Measurements from ENCODE around the gene B2M.
"Not testable (repeated sequence)": the region's sequence is repeated elsewhere in the genome, so short reads cannot be mapped to it uniquely, and the experiment has no call there.

Gene B2M

DNA sequence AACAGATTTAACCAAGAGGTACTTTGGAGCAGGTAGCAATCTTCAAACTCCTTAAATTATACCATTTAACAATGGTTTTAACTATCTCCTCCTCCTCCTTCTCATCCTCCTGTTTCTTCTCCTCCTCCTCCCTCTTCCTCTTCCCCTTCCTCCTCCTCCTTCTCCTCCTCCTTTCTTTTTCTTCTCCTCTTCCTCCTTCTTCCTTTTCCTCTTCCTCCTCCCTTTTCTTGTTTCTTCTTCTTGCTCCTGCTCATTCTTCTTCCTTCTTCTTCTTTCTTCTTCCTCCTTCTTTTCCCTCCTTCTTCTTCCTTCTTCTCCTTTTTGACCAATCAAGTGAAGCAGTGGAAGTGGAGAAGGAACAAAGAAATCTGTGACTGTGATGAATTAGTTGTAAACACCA, 14.3 kb upstream of the B2M start:
- DNase-seq: no peak

DNA sequence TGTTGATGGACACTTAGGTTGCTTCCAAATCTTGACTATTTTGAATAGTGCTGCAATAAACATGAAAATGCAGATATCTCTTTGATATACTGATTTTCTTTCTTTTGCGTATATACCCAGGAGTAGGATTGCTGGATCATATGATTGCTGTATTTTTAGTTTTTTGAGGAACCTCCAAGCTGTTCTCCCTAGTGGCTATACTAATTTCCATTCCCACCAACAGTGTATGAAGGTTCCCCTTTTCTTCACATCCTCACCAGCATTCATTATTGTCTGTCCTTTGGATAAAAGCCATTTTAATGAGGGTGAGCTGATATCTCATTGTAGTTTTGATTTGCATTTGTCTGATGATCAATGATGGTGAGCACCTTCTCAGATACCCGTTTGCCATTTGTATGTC, 12.7 kb upstream of the B2M start:
- no peak for DNase-seq

DNA sequence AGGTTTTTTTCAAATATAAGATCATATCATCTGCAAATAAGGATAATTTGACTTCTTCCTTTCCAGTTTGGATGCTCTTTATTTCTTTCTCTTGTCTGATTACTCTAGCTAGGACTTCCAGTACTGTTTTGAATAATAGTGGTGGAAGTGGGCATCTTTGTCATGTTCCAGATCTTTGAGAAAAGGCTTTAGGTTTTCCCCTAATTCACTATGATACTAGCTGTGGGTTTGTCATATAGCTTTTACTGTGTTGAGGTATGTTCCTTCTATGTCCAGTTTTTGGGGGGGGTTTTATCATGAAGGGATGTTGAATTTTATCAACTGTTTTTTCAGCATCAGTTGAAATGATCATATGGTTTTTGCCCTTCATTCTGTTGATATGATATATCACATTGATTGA, 10.6 kb upstream of the B2M start:
- DNase-seq: not testable (repeated sequence)

DNA sequence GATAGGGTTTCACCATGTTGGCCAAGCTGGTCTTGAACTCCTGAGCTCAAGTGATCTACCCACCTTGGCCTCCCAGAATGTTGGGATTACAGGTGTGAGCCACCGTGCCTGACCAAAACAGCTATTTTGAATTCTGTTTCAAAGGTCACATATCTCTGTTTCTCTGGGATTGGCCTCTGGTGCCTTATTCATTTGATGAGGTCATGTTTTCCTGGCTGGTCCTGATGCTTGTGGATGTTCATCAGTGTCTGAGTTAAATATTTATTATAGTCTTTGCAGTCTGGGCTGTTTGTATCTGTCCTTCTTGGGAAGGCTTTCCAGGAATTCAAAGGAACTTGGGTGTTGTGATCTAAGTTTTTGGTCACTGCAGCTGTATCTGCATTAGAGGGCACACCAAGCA, 5.3 kb upstream of the B2M start:
- no peak for DNase-seq

DNA sequence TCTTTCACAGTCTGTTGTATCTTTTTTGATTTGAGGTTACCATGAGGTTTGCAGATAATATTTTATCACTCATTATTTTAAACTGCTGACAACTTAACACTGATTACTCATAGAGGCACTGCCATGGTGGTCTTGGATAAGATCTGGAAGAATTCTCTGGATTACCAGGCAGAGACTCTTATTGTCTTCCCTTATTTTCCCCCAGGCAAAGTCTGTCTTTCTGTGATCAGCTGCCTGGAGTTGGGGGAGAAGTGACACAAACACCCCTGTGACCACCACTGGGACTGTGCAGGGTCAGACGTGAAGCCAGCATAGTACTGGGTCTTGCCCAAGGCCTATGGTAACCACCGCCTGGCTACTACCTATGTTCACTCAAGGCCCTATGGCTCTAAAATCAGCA, 4.9 kb upstream of the B2M start:
- DNase-seq: no peak

DNA sequence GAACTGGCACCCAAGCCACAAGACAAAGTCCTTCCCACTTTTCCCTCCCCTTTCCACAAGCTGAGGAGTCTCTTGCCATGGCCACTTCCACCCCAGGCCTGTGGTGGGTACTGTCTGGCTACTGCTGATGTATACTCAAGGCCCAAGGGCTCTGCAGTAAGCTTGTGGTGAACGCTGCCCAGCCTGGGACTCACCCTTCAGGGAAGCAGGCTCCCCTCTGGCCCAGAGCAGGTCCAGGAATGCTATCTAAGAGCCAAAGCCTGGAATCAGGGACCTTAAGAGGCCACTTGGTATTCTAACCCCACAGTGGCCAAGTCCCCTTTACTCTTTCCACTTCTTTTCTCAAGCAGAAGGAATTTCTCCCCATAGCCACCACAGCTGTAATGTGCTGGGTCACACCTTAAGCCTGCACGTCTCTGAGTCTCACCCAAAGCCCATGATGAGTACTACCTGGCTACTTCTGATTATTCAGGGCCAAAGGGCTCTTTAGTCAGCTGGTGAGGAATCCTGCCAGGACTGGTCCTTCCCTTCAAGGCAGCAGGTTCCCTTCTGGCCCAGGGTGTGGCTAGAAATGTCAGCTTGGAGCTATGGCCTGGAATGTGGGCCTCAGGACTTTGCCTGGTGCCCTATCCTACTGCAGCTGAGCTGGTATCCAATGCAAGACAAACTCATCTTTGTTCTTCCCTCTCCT, 4.2 kb upstream of the B2M start:
- DNase-seq: no peak

DNA sequence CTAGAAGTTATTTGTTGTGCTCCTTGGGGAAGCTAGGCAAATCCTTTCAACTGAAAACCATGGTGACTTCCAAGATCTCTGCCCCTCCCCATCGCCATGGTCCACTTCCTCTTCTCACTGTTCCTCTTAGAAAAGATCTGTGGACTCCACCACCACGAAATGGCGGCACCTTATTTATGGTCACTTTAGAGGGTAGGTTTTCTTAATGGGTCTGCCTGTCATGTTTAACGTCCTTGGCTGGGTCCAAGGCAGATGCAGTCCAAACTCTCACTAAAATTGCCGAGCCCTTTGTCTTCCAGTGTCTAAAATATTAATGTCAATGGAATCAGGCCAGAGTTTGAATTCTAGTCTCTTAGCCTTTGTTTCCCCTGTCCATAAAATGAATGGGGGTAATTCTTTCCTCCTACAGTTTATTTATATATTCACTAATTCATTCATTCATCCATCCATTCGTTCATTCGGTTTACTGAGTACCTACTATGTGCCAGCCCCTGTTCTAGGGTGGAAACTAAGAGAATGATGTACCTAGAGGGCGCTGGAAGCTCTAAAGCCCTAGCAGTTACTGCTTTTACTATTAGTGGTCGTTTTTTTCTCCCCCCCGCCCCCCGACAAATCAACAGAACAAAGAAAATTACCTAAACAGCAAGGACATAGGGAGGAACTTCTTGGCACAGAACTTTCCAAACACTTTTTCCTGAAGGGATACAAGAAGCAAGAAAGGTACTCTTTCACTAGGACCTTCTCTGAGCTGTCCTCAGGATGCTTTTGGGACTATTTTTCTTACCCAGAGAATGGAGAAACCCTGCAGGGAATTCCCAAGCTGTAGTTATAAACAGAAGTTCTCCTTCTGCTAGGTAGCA, 851 bp upstream of the B2M start:
- peak in 12 of 56 donors; percentile 1 to 50 (median 10) for DNase-seq

DNA sequence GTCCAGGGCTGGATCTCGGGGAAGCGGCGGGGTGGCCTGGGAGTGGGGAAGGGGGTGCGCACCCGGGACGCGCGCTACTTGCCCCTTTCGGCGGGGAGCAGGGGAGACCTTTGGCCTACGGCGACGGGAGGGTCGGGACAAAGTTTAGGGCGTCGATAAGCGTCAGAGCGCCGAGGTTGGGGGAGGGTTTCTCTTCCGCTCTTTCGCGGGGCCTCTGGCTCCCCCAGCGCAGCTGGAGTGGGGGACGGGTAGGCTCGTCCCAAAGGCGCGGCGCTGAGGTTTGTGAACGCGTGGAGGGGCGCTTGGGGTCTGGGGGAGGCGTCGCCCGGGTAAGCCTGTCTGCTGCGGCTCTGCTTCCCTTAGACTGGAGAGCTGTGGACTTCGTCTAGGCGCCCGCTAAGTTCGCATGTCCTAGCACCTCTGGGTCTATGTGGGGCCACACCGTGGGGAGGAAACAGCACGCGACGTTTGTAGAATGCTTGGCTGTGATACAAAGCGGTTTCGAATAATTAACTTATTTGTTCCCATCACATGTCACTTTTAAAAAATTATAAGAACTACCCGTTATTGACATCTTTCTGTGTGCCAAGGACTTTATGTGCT, 527 bp downstream of the B2M start:
- peak in 26 of 56 donors; percentile 34 to 70 (median 52) for DNase-seq

DNA sequence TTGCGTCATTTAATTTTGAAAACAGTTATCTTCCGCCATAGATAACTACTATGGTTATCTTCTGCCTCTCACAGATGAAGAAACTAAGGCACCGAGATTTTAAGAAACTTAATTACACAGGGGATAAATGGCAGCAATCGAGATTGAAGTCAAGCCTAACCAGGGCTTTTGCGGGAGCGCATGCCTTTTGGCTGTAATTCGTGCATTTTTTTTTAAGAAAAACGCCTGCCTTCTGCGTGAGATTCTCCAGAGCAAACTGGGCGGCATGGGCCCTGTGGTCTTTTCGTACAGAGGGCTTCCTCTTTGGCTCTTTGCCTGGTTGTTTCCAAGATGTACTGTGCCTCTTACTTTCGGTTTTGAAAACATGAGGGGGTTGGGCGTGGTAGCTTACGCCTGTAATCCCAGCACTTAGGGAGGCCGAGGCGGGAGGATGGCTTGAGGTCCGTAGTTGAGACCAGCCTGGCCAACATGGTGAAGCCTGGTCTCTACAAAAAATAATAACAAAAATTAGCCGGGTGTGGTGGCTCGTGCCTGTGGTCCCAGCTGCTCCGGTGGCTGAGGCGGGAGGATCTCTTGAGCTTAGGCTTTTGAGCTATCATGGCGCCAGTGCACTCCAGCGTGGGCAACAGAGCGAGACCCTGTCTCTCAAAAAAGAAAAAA, 1.2 kb downstream of the B2M start:
- DNase-seq: peak in 38 of 56 donors; percentile 5 to 60 (median 21)

DNA sequence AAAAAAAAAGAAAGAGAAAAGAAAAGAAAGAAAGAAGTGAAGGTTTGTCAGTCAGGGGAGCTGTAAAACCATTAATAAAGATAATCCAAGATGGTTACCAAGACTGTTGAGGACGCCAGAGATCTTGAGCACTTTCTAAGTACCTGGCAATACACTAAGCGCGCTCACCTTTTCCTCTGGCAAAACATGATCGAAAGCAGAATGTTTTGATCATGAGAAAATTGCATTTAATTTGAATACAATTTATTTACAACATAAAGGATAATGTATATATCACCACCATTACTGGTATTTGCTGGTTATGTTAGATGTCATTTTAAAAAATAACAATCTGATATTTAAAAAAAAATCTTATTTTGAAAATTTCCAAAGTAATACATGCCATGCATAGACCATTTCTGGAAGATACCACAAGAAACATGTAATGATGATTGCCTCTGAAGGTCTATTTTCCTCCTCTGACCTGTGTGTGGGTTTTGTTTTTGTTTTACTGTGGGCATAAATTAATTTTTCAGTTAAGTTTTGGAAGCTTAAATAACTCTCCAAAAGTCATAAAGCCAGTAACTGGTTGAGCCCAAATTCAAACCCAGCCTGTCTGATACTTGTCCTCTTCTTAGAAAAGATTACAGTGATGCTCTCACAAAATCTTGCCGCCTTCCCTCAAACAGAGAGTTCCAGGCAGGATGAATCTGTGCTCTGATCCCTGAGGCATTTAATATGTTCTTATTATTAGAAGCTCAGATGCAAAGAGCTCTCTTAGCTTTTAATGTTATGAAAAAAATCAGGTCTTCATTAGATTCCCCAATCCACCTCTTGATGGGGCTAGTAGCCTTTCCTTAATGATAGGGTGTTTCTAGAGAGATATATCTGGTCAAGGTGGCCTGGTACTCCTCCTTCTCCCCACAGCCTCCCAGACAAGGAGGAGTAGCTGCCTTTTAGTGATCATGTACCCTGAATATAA, 2.0 kb downstream of the B2M start:
- DNase-seq: no peak

DNA sequence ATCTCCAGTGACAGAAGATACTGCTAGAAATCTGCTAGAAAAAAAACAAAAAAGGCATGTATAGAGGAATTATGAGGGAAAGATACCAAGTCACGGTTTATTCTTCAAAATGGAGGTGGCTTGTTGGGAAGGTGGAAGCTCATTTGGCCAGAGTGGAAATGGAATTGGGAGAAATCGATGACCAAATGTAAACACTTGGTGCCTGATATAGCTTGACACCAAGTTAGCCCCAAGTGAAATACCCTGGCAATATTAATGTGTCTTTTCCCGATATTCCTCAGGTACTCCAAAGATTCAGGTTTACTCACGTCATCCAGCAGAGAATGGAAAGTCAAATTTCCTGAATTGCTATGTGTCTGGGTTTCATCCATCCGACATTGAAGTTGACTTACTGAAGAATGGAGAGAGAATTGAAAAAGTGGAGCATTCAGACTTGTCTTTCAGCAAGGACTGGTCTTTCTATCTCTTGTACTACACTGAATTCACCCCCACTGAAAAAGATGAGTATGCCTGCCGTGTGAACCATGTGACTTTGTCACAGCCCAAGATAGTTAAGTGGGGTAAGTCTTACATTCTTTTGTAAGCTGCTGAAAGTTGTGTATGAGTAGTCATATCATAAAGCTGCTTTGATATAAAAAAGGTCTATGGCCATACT, 4.0 kb downstream of the B2M start:
- peak in 1 of 56 donors; percentile 50 for DNase-seq

DNA sequence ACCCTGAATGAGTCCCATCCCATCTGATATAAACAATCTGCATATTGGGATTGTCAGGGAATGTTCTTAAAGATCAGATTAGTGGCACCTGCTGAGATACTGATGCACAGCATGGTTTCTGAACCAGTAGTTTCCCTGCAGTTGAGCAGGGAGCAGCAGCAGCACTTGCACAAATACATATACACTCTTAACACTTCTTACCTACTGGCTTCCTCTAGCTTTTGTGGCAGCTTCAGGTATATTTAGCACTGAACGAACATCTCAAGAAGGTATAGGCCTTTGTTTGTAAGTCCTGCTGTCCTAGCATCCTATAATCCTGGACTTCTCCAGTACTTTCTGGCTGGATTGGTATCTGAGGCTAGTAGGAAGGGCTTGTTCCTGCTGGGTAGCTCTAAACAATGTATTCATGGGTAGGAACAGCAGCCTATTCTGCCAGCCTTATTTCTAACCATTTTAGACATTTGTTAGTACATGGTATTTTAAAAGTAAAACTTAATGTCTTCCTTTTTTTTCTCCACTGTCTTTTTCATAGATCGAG, 4.5 kb downstream of the B2M start:
- DNase-seq: no peak

DNA sequence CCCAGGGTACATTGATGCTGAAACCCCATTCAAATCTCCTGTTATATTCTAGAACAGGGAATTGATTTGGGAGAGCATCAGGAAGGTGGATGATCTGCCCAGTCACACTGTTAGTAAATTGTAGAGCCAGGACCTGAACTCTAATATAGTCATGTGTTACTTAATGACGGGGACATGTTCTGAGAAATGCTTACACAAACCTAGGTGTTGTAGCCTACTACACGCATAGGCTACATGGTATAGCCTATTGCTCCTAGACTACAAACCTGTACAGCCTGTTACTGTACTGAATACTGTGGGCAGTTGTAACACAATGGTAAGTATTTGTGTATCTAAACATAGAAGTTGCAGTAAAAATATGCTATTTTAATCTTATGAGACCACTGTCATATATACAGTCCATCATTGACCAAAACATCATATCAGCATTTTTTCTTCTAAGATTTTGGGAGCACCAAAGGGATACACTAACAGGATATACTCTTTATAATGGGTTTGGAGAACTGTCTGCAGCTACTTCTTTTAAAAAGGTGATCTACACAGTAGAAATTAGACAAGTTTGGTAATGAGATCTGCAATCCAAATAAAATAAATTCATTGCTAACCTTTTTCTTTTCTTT, 5.8 kb downstream of the B2M start:
- DNase-seq: no peak

DNA sequence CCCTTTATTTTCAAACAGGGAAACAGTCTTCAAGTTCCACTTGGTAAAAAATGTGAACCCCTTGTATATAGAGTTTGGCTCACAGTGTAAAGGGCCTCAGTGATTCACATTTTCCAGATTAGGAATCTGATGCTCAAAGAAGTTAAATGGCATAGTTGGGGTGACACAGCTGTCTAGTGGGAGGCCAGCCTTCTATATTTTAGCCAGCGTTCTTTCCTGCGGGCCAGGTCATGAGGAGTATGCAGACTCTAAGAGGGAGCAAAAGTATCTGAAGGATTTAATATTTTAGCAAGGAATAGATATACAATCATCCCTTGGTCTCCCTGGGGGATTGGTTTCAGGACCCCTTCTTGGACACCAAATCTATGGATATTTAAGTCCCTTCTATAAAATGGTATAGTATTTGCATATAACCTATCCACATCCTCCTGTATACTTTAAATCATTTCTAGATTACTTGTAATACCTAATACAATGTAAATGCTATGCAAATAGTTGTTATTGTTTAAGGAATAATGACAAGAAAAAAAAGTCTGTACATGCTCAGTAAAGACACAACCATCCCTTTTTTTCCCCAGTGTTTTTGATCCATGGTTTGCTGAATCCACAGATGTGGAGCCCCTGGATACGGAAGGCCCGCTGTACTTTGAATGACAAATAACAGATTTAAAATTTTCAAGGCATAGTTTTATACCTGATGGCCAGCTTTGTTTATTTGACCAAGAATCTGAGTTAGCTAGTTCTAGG, 7.0 kb downstream of the B2M start:
- no peak for DNase-seq

DNA sequence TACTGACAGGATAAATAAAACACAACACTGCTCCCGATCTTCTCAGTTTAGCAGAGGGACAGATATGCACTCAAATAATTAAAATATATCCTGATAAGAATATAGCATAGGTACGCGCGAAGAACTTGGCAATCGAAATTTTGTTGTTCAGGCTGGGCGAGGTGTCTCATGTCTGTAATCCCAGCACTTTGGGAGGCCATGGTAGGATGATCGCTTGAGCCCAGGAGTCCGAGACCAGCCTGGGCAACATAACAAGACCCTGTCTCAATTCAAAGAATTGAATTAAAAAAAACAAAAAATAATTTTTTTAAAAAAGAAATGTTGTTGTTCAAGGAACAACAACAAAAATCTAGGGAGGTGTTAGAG, 7.6 kb downstream of the B2M start:
- no peak for DNase-seq

DNA sequence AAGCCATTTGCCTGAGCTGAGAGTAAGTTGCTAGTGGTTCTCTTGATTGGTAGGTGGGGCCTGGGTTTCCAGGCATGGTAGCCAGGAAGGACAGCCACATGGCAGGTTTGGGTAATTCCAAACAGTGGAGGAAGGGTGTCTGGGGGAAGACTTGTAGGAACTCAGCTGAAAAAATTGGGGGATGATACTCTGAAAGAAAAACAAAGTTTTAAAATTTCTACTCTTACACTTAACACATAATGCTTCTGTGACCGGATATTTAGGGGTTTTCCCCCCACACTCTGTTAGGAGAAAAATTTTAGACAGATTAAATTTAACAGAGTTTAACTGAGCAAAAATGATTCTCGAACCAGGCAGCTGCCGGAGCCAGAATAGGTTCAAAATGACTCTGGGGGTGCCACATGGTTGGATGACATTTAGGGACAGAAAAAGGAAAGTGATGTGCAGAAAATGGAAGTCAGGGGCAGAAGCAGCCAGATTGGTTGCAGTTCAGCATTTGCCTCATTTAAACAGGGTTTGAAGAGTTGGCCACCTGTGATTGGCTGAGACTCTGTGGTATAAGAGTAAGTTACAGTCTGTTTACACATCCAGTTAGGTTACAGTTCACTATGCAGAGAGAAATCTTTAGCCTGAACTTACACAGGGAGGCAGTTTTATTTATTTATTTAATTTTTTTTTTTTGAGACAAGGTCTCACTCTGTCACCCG, 8.1 kb downstream of the B2M start:
- DNase-seq: no peak

DNA sequence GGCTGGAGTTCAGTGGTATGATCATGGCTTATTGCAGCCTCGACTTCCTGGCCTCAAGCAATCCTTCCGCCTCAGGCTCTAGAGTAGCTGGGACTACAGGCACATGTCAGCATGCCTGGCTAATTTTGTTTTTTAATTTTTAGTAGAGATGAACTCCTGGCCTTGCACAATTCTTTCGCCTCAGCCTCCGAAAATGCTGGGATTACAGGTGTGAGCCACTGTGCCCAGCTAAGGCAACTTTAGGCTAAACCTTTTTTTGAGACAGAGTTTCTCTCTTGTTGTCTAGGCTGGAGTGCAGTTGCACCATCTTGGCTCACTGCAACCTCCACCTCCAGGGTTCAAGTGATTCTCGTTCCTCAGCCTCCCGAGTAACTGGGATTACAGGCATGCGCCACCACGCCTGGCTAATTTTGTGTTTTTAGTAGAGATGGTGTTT, 8.7 kb downstream of the B2M start:
- not testable (repeated sequence) for DNase-seq
